GM04503 (cell line): ENCODE data around the gene C11orf24.
"Not testable (repeated sequence)": the region's sequence is repeated elsewhere in the genome, so short reads cannot be mapped to it uniquely, and the experiment has no call there.

Experiments
- DNase-seq: peaks from one replicate; pipeline ENCODE4 v3.0.0-alpha.2; 2012; ENCODE audit warnings: low read depth

Gene C11orf24

DNA sequence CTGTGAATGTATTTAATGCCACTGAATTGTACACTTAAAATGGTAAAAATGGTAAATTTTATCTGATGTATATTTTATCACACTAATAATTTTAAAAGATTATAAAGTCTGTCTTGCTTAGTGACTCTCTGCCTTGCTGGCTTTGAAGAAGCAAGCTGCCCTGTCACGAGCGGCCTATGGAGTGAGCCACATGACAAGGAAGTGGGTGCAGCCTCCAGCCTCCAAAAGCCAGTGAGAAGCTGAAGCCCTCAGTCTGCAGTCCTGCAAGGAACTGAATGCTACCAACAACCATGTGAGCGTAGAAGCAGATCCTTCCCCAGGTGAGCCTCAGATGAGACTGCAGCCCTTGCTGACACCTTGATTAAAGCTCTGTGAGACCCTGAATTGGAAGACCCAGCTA, 20.0 kb downstream of the C11orf24 start:
- DNase-seq = no peak

DNA sequence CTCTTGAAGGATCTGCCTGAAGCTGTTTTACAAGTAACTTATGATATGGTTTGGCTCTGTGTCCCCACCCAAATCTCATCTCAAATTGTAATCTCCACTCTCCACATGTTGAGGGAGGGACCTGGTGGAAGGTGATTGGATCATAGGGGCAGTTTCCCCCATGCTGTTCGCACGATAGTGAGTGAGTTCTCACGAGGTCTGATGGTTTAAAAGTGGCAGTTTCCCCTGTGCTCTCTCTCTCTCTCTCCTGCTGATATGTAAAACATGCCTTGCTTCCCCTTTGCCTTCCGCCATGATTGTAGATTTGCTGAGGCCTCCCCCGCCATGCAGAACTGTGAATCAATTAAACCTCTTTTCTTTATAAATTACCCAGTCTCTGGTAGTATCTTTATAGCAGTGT, 26.9 kb downstream of the C11orf24 start:
- DNase-seq = not testable (repeated sequence)

DNA sequence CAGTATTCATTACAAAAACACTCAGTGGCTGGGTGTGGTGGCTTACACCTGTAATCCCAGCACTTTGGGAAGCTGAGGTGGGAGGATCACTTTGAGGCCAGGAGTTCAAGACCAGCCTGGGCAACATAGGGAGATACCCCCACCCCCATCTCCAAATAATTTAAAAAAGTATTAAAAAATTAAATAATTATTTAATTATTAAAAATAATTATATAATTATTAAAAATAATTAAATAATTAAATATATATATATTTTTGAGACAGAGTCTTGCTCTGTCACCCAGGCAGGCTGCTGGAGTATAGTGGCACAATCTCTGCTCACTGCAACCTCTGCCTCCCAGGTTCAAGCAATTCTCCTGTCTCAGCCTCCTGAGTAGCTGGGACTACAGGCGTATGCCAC, 27.9 kb downstream of the C11orf24 start:
- DNase-seq = not testable (repeated sequence)

DNA sequence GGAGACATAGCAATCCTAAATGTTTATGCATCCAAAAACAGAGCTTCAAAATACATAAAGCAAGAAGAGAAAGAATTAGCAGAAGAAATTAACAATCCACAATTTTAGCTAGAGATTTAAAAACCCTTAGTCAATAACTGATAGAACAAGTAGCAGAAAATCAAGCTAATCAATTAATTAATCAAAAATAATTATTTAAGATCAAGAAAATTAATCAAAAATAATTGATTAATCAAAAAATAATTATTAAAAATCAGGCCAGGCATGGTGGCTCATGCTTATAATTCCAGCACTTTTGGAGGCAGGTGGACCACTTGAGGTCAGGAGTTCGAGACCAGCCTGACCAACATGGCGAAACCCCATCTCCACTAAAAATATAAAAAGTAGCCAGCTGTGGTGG, 29.2 kb downstream of the C11orf24 start:
- DNase-seq = no peak

DNA sequence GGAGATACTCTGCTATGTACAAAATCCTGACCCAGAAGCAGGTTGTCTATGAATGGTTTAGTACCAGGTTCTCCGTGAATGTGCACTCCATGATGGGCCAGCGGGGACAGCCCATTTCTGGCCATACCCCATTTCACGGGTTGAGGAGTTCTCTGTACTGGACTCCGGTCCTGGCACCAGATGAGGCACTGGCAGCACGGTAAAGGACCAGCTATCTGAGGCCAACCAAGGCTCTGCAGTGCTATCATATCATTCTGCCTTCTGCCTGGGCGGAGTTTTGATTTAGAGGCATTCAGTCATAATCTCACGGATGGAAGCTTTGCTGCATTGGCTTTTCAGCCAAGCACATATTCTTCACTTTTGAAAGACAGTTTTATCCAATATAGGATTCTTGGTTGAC, 40.2 kb downstream of the C11orf24 start:
- DNase-seq = no peak

DNA sequence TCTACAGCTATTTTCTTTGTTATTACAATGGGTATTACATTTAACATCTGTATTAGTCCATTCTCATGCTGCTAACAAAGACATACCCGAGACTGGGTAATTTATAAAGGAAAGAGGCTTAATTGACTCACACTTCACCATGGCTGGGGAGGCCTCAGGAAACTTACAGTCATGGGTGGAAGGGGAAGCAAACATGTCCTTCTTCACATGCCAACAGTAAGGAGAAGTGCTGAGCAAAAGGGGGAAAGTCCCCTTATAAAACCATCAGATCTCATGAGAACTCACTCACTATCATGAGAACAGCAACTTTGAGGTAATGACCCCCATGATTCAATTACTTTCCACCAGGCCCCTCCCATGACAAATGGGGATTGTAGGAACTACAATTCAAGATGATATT, 42.2 kb downstream of the C11orf24 start:
- no peak for DNase-seq

DNA sequence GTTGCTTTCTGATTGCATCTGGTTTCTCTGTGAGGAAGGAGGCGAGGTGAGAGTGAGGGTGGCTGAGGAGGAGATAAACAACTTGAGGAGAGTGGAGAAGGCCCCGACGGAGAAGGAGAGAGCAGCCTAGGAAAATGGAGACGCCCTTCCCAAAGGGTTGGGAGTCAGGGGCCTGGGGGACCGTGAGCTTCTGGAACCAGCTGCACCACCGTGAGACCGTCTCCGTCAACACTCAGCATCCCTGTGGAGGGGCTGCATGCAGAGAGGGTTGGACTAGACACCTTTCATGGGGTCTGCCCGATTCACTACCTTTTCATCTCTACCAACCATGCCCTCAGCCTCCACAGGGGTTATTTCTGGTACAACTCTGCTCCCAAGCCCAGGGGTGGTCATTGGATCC, 45.4 kb downstream of the C11orf24 start:
- no peak for DNase-seq

DNA sequence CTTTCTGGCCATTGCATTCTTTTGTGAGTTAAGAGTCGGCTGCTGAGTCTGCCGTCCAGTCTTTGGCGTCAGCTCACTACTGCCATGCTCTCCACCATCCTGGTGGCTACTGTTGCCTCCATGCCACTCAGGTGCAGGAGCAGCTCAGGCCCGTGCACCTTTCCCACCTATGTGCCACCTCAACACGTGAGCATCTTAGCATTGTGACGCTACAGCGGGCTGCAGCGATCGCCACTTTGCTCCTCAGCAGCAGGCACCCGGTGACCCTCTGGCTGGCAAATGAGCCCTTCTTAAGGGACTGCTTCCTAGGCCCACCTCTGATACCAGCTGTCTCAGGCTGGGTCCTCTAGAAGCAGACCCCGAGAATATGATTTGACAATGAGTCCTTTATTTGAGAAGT, 47.2 kb downstream of the C11orf24 start:
- no peak for DNase-seq

DNA sequence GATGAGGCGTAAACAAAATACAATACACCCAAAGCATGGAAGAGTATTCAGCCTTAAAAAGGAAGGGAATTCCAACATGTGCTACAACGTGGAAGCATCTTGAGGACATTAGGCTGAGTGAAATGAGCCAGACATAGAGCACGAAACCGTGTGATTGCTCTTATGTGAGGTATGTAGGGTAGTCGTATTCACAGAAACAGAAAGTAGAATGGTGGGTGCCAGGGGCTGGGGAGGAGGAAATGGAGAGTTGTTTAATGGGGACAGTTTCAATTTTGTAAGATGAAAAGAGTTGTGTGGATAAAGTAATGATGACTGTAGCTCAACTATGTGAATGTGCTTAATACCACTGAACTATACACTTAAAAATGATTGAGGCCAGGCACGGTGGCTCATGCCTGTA, 48.5 kb downstream of the C11orf24 start:
- no peak for DNase-seq

DNA sequence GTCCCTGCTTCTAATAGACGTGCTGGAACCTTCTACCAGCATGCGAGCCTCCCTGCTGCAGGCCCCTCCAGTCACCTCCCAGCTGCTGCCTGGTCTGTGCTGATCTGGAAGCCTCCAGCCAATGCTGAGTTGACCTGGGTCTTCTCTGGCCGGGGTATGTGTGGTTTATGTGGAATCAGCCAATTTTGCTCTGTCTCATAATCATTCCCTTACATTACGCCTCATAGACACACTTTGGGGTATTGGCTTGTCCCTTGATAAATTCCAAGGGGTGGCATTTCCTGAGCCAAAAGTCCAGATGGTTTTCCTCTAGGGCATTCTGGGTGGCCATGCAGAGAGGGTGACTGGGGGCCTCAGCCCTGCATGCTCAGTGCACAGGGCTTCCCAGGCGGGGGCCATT, 50.4 kb downstream of the C11orf24 start:
- DNase-seq = no peak

DNA sequence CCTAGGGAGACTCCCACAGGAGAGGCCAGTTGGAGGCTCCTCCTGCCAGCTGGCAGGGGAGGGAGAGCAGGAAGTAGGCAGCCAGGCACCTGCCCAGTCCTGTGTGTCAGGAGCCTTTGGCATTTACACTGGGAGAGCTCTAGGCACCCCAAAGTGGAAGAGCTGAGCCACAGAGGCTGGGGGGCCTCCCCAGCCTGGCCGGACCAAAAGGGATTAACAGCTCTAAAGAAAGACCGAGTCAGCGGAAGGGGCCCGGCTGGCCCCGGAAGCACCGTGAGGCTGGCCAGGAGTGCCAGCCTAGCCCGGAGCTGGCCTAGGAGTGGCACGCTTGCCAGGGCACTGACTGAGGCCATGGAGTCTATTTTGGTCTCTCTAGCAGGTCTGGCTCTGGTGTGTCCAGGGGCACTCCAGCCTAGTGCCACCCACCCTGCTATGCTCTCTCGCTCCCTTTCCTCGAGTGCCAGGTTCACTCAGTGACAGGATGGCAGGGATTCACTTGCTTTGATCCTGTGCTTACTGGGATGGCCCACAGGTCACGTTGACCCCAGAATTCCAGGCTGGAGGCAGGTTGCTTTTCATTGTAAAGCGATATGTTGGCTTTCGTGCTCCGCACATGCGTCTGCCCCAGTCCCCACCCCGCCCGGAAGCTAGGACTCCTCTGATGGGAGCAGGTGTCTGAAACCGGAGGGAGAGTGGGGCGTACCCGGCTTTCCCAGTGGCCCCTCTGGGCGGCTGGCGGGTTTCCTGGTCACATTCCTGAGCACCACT, 55.4 kb downstream of the C11orf24 start:
- DNase-seq = no peak

DNA sequence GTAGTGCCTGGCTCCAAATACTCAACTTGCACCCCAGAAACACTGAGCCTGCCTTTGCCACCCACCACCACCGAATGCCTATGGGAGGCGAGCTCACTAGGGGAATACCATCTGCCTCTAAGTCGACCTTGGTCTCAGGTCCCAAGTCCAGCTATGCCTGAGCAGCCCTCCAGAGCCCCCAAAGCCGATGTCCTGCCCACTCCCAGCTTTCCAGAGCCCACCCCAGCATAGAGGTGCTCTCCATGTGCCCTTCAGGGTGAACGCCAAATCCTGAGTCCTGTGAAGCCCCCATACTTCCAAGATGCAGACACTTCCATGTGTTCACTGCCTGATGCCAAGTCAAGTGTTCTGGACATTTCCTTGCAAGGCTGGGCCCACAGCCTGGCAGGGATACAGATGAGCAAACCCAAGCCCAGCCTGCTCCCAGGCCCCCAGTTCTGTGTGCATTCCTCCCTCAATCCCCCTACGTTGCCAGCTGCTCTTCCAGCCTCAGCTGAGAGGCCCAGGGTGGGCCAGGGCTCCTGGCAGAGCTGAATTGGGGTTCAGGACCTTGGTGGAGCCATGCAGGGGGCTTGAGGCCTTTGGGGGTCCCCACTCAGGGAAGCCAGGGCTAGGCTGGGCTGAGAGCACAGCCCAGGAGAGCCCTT, 56.1 kb downstream of the C11orf24 start:
- DNase-seq = no peak

DNA sequence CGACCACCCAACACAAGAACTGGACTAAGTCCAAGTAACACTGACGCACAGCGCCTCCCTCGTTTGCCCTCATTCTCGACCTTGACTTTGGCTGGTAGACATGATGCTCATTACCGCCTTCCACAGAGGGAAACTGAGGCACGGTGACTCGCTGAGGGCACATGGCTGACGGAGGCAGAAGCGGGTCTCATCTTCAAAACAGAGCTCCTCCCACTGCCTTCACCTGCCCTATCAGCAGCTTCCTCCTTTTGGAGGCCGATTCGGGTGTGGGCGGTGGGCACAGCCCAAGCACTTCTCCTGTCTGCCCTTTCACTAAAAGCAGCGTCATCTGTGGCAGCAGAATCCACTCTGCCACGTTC, 56.7 kb downstream of the C11orf24 start:
- no peak for DNase-seq

DNA sequence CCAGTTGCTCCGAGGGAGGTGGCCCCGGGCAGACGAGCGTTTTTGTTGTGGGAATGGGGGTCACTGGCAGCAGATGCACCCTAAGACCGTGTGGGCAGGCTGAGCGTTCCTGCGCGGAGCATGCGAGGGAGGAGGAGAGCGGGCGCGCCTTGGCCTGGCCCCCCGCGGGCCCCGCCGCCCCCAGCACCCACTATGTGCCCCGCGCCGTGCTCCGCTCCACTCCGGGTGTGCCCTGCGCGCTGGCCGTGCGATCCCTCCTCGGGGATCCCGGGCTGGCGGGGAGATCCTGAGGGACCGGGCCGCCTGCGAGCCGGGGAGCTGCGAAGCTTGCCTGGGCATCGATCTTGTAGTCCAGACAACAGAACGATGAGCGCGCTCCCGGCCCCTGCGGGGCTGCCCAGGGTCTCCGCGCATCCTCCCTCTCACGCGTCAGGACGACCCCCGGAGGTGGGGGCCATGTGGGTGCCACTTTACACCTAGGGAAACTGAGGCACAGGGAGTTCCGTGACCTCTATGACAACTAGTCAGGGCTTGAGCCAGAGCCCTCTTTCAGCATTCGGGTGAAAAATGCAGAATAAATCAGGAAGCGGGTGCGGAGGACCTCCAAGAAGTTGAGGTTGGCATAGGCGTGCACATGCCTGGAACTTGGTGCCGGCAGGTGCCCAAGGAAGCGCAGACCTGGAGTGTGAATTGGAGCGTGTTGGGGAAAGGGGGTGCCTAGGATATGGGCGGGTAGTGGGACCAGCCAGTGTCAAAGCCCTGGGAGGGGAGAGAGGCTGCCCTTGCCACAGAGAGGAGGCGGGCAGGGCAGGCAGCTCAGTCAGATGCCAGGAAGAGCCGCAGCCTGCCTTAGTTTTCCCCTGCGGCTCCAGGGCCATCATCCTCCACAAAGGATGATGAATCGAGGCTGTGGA, 57.3 kb downstream of the C11orf24 start:
- no peak for DNase-seq

DNA sequence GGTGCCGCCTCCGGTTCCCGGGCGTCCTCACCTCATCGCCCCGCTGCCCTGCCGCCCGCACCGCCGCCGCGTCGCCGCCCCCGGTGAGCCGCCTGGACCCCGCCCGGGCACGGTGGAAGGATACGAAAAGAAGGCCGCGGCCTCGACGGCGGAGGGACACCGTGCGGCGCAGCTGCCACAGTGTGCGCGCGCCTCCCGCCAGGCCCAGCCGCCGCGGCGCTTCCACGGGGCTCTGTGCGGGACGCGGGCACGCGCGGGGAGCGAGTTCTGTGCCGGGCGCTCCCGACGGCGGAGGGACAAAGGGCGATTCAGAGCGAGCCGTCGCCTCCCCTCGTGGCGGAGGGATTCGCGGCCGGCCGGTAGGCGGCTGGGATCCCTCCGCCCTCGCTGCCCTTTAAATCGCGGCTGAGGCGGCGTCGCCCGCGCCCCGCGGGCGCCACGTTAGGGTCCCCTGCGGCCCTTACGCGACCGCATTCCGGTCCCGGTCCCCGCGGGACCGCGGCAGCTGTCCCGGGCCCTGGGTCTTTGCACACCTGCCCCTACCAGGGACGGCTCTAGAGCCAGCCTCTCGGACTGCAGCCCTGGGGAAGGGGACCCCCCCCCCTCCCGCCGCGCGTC, 58.1 kb downstream of the C11orf24 start:
- DNase-seq = peak; percentile 71

DNA sequence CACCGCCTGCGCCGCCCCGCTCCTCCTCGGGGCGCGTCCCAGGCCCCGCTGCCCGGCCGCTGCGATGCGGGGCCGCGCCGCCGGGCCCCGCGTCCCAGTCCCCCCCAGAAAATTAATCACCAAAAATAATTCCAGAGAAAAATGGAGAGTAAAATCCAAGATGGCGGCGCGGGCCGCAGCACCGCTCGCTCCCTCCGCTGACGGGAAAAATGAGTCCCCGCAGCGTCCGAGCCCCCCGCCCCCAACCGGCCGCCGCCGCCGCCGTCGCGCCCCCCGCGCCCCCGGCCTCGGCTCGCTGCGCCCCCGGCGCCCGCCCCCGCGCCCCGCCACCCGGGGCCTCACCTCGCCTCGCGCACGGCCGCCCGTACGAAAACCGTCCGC, 58.6 kb downstream of the C11orf24 start, which contains the start of gene KMT5B:
TSS of gene KMT5B (minus strand) at position 162 of the 381 bp plus-strand sequence. CDS start 23,220 bp downstream, outside the sequence.
- DNase-seq = no peak

DNA sequence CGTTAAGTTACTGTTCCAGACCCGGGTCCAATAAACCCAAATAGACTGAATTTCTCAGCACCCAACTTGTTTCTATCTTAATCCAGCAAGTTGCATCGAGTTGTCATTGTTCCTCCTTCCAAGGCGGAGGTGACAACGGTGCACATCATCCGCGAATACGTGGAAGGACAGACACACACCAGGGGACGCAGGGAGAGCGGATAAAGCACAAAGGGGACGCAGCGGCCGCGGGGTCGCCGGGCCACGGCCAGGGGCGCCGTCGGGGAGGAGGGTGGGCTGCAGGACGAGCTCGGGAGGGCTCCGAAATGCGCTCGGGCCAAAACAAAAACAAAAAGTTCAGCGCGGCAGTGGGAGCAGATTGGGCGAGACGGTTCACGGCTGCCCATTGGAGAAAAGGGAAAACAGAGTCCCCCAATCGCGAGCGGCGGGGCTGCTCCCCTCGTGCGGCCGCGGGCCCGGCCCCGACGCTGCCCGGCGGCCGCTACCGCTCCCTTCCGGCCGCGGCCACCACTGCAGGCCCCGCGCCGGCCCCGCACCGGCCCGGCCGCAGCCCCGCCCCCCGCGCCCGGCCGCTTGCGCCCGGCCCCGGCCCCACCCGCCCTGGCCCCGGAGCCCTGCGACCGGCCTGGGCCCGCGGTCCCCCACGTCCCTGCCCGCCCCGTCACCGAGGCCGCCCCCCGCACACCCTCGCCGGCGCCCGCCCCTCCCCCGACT, 59.2 kb downstream of the C11orf24 start:
- no peak for DNase-seq

DNA sequence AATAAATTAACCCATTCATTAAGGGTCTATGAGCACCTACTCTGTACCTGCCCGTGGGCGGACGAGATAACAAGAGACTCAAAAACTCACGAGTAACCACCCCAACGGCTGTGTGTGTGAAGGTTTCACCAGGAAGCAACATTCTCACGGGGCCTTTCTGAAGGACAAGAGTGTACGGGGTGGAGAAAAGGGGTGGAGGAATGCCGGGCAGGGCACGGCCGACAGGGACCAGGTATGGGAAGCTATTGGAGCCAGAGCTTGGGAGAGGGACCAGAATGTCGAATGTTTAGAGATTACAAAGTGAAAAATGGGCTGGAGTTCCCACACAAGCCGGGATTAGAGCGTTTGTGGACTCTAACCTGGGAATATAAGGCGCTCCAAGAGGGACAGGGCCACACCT, 60.2 kb downstream of the C11orf24 start:
- DNase-seq = no peak
